ENCODE data around the gene CAMK2D.

The CAMK2D gene

GRCh38 chr4:113420938-113421337, 340.6 kb downstream of the CAMK2D start:
- no peak for DNase-seq

GRCh38 chr4:113419631-113420030, 341.9 kb downstream of the CAMK2D start:
- DNase-seq, result no peak

- DNase-seq, result peak; percentile 66
Measured at GRCh38 chr4:113411496-113411938, 350.0 kb downstream of the CAMK2D start.

DNA sequence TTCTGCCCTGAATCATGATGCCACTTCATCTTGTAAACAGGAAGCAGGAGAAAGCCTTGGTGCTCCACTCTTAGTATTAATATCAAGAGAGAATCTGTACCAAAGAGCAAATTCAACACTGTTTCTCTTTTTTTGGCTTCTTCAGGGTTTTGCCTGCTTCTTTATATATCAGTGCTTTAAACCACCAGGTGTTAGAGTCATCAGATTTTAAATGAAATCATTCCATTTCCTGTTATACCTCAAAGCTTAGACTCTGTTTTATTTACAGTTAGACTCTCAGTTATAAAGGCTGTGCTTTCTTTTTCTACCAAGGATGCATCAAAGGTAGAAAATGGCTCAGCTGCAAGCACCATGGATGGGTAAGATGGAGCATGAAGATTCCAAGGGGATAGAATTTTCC, 350.9 kb downstream of the CAMK2D start:
- no peak for DNase-seq

DNA sequence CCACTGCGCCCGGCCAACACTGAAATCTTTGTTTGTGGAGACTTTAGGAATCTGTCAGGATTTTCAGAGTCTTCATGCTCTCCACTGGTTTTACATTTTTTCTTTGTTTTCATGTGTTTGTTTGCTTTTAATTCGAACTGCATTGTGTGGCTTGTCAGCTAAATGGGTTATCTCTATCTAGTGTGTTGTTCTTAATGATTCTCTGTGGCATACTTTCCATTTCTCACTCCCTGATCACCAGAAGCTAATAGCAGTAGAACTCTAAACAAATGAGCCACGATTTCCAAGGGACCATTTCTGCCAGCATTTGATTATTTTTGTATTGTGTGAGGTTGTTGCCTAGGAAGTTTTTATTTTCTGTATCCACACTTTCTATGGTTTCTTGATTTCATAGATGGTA, 352.4 kb downstream of the CAMK2D start:
- DNase-seq, result no peak

GRCh38 chr4:113407409-113407808, 354.1 kb downstream of the CAMK2D start:
- no peak for DNase-seq

DNA sequence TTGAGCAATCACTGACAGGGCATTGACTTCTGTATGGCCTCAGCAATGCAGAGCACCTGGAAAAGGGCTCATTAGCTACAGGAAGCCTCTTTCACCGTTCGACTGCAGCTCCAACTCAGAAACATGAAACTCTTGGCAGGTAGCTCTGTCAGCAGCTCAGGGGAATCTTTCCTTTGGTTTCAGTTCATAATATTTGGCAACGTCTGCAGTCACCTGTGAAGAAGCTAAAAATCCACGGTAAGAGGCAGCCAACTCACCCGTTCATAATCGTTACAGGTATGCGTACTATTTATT, 354.9 kb downstream of the CAMK2D start:
- no peak for DNase-seq

- no peak for DNase-seq
Measured at GRCh38 chr4:113405874-113406722, 355.4 kb downstream of the CAMK2D start.

- no peak for DNase-seq
Measured at GRCh38 chr4:113404841-113405240, 356.7 kb downstream of the CAMK2D start.

DNA sequence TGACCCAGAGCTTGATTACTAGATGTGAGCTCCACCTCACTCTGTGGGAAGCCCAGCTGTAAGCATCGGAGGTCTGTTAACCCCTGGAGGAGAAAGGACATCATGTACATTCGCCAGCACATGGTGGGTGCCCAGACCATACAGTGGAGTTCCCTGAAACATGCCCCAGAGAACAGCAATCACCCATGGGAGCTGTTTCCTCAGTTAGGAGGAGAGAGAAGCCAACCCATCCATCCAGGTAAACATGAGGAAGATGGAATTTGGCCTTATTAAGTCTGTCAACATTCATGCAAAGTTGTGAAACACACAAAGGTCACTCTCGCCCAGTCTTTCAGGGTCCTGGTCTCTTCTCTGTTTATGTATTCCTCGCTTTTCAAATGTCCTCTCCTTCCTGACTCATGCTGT, 357.4 kb downstream of the CAMK2D start:
- no peak for DNase-seq

All from inflammatory macrophage treated with lipopolysaccharide for 4 hours (primary cell).